GM12865 (cell line): ENCODE measurements around the gene MAPK1.
A peak's percentile ranks its signal among the peaks of the same experiment; 100 is the strongest.

Source experiments
- DNase-seq: peaks from one replicate; pipeline ENCODE4 v3.0.0; 2010; ENCODE audit warnings: low read depth
- H3K4me3 ChIP-seq: 2 replicates; pipeline ENCODE4 v1.5.1; 2011; ENCODE audit warnings: mild to moderate bottlenecking, low read depth, low read length, control low read depth
- TF ChIP-seq, protein P1 (sequence below): IDR thresholded peaks from 2 replicates; pipeline ENCODE4 v1.5.1; 2011; ENCODE audit warnings: low read length, control low read depth, low read depth, inconsistent platforms; ENCODE audit not compliant: insufficient read depth; ENCODE audit errors: missing control alignments

MAPK1 gene

DNA sequence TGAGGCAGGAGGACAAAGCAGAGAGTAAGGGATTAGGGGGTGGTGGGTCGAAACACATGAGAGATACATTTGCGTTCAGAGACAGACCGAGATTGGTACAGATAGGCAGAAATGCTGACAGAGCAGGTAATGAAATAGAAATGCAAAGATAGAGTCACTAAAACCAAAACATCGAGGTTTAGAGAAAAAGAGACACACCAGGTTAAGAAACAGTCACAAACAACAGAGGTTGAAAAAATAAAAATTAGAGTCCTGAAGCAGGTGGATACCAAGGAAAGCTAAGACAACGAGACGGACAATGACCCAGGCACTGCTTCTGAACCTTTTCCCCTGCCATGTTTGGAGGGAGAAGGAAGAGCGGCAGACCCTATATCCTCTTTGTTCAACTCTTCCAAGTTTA lies 1.2 kb upstream of the MAPK1 start:
- no peak for DNase-seq
- H3K4me3 ChIP-seq = no peak overlapping the region
- TF ChIP-seq, protein P1, sequence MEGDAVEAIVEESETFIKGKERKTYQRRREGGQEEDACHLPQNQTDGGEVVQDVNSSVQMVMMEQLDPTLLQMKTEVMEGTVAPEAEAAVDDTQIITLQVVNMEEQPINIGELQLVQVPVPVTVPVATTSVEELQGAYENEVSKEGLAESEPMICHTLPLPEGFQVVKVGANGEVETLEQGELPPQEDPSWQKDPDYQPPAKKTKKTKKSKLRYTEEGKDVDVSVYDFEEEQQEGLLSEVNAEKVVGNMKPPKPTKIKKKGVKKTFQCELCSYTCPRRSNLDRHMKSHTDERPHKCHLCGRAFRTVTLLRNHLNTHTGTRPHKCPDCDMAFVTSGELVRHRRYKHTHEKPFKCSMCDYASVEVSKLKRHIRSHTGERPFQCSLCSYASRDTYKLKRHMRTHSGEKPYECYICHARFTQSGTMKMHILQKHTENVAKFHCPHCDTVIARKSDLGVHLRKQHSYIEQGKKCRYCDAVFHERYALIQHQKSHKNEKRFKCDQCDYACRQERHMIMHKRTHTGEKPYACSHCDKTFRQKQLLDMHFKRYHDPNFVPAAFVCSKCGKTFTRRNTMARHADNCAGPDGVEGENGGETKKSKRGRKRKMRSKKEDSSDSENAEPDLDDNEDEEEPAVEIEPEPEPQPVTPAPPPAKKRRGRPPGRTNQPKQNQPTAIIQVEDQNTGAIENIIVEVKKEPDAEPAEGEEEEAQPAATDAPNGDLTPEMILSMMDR = no peak

DNA sequence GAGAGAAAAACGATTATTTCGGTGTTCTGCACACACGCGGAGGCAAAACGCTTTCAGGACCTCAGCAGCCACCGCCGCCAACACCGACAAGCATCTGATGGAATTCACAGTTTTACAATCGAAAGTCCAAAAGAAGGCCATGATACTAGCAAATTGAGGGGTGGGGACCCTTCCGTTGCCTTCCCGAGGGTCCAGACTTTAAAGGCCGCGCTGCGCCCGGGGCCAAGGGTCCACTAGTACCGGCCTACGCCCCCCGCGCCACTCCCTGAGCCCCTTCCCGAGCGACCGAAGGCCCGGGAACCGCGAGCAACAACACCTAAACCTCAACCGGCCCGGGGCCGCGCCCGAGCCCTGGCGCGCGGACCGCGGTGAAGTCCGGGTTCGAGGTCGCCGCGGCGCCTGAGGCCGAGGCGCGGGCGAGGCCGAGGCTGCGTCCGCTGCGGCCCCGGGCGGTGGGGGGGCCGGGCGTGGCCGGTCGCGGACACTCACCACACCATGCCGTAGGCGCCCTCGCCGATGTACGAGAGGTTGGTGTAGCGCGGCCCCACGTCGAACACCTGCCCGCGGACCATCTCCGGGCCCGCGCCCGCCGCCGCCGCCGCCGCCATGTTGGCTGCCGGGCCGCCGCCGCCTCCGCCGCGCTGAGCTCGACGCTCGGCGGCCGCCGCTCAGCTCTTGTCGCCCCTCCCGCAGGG lies 465 bp downstream of the MAPK1 start:
- TF ChIP-seq, protein P1 = no peak
- DNase-seq = peak; percentile 30
- peak overlapping the region; percentile 73 for H3K4me3 ChIP-seq

DNA sequence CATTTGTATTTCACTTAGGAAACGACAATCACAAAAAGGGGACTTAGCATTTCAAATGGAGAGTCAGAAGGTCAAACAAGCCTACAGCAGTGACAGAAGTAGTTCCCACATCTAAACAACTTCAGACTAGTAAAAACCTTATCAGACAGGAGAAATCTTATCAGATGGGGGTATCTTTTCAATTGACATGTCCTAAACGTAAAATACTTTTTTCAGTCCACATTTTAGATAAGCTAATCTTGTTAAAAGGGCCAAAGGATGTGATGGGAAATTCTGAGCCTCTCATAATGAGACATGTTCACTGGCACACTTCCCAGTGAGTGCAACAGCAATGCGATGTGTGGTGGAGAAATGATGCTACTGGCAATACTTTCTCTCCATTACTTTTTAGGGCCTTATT lies 2.4 kb downstream of the MAPK1 start:
- TF ChIP-seq, protein P1 = no peak
- H3K4me3 ChIP-seq = no peak overlapping the region; the same call in 1 of the 2 replicates
- DNase-seq = peak; percentile 52

DNA sequence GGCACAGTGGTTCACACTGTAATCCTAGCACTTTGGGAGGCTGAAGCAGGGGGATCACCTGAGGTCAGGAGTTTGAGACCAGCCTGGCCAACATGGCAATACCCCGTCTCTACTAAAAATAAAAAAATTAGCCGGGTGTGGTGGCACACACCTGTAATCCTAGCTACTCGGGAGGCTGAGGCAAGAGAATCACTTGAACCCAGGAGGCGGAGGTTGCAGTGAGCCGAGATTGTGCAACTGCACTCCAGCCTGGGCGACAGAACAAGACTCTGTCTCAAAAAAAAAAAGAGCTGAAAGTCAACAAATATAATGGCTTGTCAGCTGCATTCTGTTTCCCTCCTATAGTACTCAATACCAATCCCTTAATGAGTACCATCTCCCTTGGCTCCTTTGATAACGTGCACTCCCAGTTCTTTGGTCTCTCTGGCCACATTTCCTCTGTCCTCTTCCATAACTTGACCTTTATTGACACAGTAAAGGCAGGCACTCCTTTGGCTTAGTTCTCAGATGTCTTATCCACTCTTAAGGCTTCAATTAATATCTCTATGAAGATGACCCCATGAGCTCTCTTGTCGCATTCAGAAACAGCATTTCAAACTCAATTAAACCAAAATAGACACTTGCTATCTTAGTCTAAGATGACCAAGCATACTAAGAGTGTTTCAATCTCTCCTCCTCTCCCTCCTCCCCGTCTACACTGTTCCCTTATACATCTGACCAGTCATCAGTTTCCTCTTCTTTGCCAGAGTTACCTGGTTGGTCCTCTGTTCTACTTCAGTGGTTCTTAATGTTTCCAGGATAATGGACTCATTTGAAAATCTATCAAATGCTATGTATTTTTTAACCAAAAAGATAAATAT lies 4.8 kb downstream of the MAPK1 start:
- H3K4me3 ChIP-seq = no peak overlapping the region
- TF ChIP-seq, protein P1 = no peak
- no peak for DNase-seq

DNA sequence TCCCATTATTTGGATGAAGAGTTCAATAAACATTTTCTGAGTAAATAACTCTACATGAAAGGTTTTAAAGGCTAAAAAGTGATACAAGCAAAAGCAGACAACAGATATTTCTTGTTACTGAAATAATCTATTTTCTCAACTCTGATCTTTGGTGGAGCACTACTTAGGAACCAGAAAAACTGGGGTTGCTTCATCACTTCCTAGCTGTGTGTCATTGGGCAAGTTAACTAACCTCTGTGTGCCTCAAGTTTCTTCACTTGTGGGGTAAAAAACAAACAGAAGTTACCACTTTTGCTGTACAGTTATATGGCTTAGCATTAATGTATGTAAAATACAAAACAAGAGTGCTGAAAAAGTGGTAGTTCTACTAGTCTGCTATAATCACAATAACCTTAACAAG lies 5.6 kb downstream of the MAPK1 start:
- H3K4me3 ChIP-seq = no peak overlapping the region
- TF ChIP-seq, protein P1 = no peak

DNA sequence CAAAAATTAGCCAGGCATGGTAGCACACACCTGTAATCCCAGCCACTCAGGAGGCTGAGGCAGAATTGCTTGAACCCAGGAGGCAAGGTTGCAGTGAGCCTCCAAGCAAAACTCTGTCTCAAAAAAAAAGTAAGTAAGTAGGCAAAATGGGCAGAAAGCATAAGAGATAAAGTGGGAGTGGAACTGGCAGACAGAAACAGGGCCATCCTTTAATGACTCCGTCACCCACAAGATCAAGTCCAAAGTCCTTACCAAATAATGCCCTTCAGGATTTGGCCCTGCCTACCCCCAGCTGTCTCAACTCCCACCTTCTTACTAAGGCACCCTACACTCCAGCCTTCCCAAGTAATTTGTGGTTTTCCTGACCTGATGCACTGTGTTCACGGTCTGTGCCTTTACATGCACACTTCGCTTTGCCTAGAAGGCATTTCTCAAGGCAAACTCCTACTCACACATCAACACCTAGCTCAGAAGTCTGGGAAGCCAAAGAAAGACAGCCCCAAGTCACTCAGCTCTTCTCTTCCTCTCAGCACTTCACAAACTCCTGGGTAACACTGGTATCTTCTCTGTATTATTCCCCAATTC lies 6.1 kb downstream of the MAPK1 start:
- no peak for DNase-seq
- H3K4me3 ChIP-seq = no peak overlapping the region
- TF ChIP-seq, protein P1 = no peak

More for the DNA sequence above, 5.6 kb downstream of the MAPK1 start:
- DNase-seq = no peak
